Osteocyte (in vitro differentiated cells): ENCODE results near the gene EIF4E2. TPM values are rescaled to one million over a fixed set of nuclear protein-coding genes. Genes with fewer than 3 reads are reported as not detected.

Experiments
- DNase-seq: peaks from one replicate; pipeline ENCODE4 v3.0.0; 2021; ENCODE audit warnings: mixed read lengths; ENCODE audit not compliant: unreplicated experiment; ENCODE audit errors: extremely low spot score
- H3K27ac Mint-ChIP-seq: one replicate; pipeline ENCODE4 v1.8.0; 2021; ENCODE audit warnings: mild to moderate bottlenecking, mixed read lengths; ENCODE audit not compliant: unreplicated experiment
- H3K27me3 Mint-ChIP-seq: one replicate; pipeline ENCODE4 v1.8.0; 2021; ENCODE audit warnings: mixed read lengths; ENCODE audit not compliant: unreplicated experiment
- H3K36me3 Mint-ChIP-seq: one replicate; pipeline ENCODE4 v1.8.0; 2021; ENCODE audit warnings: mixed read lengths; ENCODE audit not compliant: unreplicated experiment
- H3K4me1 Mint-ChIP-seq: one replicate; pipeline ENCODE4 v1.8.0; 2021; ENCODE audit warnings: mixed read lengths; ENCODE audit not compliant: unreplicated experiment
- H3K4me3 Mint-ChIP-seq: one replicate; pipeline ENCODE4 v1.8.0; 2021; ENCODE audit warnings: mild to moderate bottlenecking, moderate library complexity, mixed read lengths; ENCODE audit not compliant: unreplicated experiment
- H3K9me3 Mint-ChIP-seq: one replicate; pipeline ENCODE4 v1.8.0; 2021; ENCODE audit warnings: mixed read lengths; ENCODE audit not compliant: unreplicated experiment
- CTCF ChIP-seq: fragments of 200-600 bp; sonication (generic); IDR thresholded peaks from 2 replicates; pipeline ENCODE4 v1.5.0; 2021; ENCODE audit warnings: antibody characterized with exemption, mild to moderate bottlenecking, moderate library complexity
- total RNA-seq: library from RNA; stranded (reverse); gene quantifications from 2 replicates; pipeline ENCODE4 v1.2.1, GENCODE V29; 2021

The EIF4E2 gene
- total RNA-seq, 1 donor from 2014 or later: 90.5 TPM

DNA sequence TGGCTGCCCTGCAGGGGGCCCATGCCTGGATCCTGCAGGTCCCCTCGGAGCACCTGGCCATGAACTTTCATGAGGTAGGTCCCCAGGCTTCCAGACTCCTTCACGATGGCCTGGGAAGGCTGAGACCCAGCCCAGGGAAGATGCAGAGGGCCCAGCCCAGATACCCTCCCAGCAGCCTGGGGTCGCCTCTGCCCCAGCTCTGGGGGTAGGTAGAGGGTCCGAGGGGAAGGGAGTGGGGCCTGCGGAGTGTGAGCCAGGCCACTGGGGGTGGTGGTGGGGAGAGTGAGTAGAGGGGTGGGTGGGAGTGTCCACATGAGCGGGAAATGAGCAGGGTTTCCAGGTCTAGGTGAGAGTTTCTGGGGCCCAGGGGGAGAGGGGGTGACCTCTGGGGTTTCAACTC lies 25.7 kb upstream of the EIF4E2 start:
- DNase-seq: no peak
- no peak overlapping the region for H3K4me3 Mint-ChIP-seq
- TF ChIP-seq CTCF: no peak
- H3K36me3 Mint-ChIP-seq: no peaks in the 10 kb centered on the region
- no peaks in the 10 kb centered on the region for H3K9me3 Mint-ChIP-seq
- H3K27ac Mint-ChIP-seq: no peak overlapping the region
- peaks cover 33% of the 10 kb centered on the region for H3K27me3 Mint-ChIP-seq
- H3K4me1 Mint-ChIP-seq: peaks cover 6% of the 10 kb centered on the region

DNA sequence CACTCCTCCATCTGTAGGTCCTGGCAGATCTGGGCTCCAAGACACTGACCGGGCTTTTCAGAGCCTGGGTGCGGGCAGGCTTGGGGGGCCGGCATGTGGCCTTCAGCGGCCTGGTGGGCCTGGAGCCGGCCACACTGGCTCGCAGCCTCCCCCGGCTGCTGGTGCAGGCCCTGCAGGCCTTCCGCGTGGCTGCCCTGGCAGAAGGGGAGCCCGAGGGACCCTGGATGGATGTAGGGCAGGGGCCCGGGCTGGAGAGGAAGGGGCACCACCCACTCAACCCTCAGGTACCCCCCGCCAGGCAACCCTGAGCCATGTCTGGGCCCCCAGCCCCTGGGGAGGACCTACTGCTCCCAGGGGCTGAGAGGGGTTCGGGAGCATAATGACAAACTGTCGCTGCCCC lies 25.3 kb upstream of the EIF4E2 start:
- Mint-ChIP-seq H3K27ac (no peak overlapping the region), H3K4me3 (no peak overlapping the region), H3K4me1 (peaks cover 6% of the 10 kb centered on the region), H3K9me3 (no peaks in the 10 kb centered on the region), H3K36me3 (no peaks in the 10 kb centered on the region), H3K27me3 (peaks cover 31% of the 10 kb centered on the region)
- no peak for TF ChIP-seq CTCF
- DNase-seq: no peak

DNA sequence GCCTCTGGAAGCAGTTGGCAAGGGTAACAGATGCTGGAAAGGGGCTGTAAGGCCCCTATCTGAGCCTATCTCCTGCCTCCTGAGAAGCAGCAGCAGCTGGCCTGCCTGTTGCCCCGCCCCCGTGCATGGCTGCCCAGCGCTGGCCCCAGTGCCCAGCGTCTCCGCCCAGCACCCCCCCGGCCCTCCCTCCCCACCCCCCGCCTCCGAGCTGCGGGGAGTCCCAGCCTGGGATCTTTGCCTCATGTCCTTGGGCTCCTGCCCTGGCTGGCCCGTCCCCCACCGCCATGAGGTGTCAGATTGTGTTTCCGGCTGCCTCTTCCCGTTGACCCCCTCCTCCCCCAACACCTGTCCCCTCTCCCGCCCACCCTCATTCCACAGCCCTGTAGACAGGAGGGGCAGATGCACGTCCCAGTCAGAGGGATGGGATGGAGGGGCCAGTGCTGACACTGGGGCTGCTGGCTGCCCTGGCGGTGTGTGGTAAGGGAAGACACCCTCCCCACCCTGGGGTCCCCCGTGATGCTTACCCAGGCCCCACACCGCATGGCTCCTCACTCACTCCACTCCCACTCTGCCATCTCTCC lies 24.6 kb upstream of the EIF4E2 start, which contains the start of gene CHRND:
Gene CHRND, plus strand, starts transcription at position 370 of the 581 bp plus-strand sequence. Its CDS starts 56 bp downstream, at position 426.
- H3K36me3 Mint-ChIP-seq: no peaks in the 10 kb centered on the region
- no peak for TF ChIP-seq CTCF
- no peak within 1 kb of the TSS for H3K27ac Mint-ChIP-seq
- H3K4me1 Mint-ChIP-seq: peaks cover 6% of the 10 kb centered on the region
- H3K4me3 Mint-ChIP-seq: no peak within 1 kb of the TSS
- peaks cover 24% of the 10 kb centered on the region for H3K27me3 Mint-ChIP-seq
- no peaks in the 10 kb centered on the region for H3K9me3 Mint-ChIP-seq
- no peak for DNase-seq

- no peak for TF ChIP-seq CTCF
- H3K27ac Mint-ChIP-seq: no peak overlapping the region
- H3K27me3 Mint-ChIP-seq: peaks cover 20% of the 10 kb centered on the region
- no peaks in the 10 kb centered on the region for H3K36me3 Mint-ChIP-seq
- no peak overlapping the region for H3K4me3 Mint-ChIP-seq
- H3K9me3 Mint-ChIP-seq: no peaks in the 10 kb centered on the region
- DNase-seq: no peak
- H3K4me1 Mint-ChIP-seq: peaks cover 6% of the 10 kb centered on the region
These were observed 24.0 kb upstream of the EIF4E2 start for GRCh38 chr2:232526372-232526941.

DNA sequence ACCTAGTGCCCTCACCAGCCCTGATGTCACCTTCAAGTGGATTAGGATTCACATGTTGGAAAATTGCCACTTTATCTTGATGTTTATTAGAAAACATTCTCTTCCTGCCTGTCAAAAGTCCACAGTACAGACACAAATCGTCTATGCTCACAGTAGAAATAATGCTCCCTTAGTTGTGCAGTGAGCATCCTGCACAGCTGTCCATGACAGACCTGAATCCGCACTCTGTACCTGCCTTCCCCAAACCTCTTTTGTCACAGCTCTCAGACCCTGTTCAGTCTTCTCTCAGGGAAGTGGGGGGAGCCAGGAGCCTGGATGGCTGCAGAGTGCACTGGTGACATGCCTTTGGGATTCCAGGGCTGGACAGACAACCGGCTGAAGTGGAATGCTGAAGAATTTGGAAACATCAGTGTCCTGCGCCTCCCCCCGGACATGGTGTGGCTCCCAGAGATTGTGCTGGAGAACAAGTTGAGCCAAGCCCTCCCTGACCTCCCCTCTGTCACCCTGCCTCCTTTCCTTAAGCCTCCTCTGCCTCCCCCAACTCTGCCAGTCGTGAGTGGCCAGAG lies 22.5 kb upstream of the EIF4E2 start:
- no peaks in the 10 kb centered on the region for H3K9me3 Mint-ChIP-seq
- H3K27ac Mint-ChIP-seq: no peak overlapping the region
- TF ChIP-seq CTCF: no peak
- no peak overlapping the region for H3K4me3 Mint-ChIP-seq
- peaks cover 6% of the 10 kb centered on the region for H3K4me1 Mint-ChIP-seq
- DNase-seq: no peak
- peaks cover 18% of the 10 kb centered on the region for H3K27me3 Mint-ChIP-seq
- H3K36me3 Mint-ChIP-seq: no peaks in the 10 kb centered on the region
